Neuronal stem cell (in vitro differentiated cells): ENCODE data around the gene RAB9B.
"Not testable (repeated sequence)": the region's sequence is repeated elsewhere in the genome, so short reads cannot be mapped to it uniquely, and the experiment has no call there.

ENCODE experiments used
- DNase-seq: peaks from one replicate; pipeline ENCODE4 v3.0.0-alpha.2; 2013; ENCODE audit warnings: low spot score
- H2AFZ ChIP-seq: one replicate; pipeline ENCODE4 v1.6.1; 2013; ENCODE audit warnings: mild to moderate bottlenecking, low read length, inconsistent platforms
- H2AK5ac ChIP-seq: 2 replicates; pipeline ENCODE4 v1.6.1; 2013; ENCODE audit warnings: low read depth, mild to moderate bottlenecking, inconsistent platforms, low read length, moderate library complexity, mixed read lengths
- H2BK120ac ChIP-seq: 2 replicates; pipeline ENCODE4 v1.6.1; 2013; ENCODE audit warnings: low read depth, mild to moderate bottlenecking, inconsistent platforms, low read length, moderate library complexity, mixed read lengths
- H2BK12ac ChIP-seq: one replicate; pipeline ENCODE4 v1.6.1; 2013; ENCODE audit warnings: low read length, inconsistent platforms
- H2BK15ac ChIP-seq: 2 replicates; pipeline ENCODE4 v1.6.1; 2013; ENCODE audit warnings: mild to moderate bottlenecking, low read length, inconsistent platforms, mixed read lengths
- H2BK5ac ChIP-seq: one replicate; pipeline ENCODE4 v1.6.1; 2013; ENCODE audit warnings: inconsistent platforms, mild to moderate bottlenecking, low read length, moderate library complexity
- H3K14ac ChIP-seq: one replicate; pipeline ENCODE4 v1.6.1; 2013; ENCODE audit warnings: low read length, inconsistent platforms
- H3K18ac ChIP-seq: 2 replicates; pipeline ENCODE4 v1.6.1; 2013; ENCODE audit warnings: low read length, inconsistent platforms
- H3K23ac ChIP-seq: 2 replicates; pipeline ENCODE4 v1.6.1; 2013; ENCODE audit warnings: low read depth, mild to moderate bottlenecking, mixed read lengths, low read length, inconsistent platforms; ENCODE audit not compliant: poor library complexity
- H3K27ac ChIP-seq: replicated peaks from 3 replicates; pipeline ENCODE4 v1.5.1; 2013; ENCODE audit warnings: low read length, inconsistent platforms
- H3K27me3 ChIP-seq, 3 experiments: 2 replicates each; pipeline ENCODE4 v1.6.1; 2013; ENCODE audit warnings: low read length in 3 of 3, mild to moderate bottlenecking in 2 of 3, inconsistent platforms in 1 of 3, low read depth in 1 of 3, mixed read lengths in 1 of 3, moderate library complexity in 1 of 3; ENCODE audit not compliant: control insufficient read depth in 3 of 3, insufficient read depth in 3 of 3
- H3K36me3 ChIP-seq, 2 donors: replicated peaks in 1 of 2; 2 replicates each; pipeline ENCODE4 v1.6.1; 2013; ENCODE audit warnings: low read length in 2 of 2; ENCODE audit not compliant: control insufficient read depth in 2 of 2, insufficient read depth in 2 of 2
- H3K4ac ChIP-seq: 2 replicates; pipeline ENCODE4 v1.6.1; 2013; ENCODE audit warnings: inconsistent platforms, mild to moderate bottlenecking, low read length, moderate library complexity
- H3K4me1 ChIP-seq, 2 donors: 1 replicate in 1 of 2; 2 replicates in 1 of 2; pipeline ENCODE4 v1.6.1; 2013; ENCODE audit warnings: low read length in 2 of 2, low read depth in 1 of 2; ENCODE audit not compliant: control insufficient read depth in 2 of 2, insufficient read depth in 1 of 2
- H3K4me2 ChIP-seq: one replicate; pipeline ENCODE4 v1.6.1; 2013; ENCODE audit warnings: mild to moderate bottlenecking, low read length, inconsistent platforms; ENCODE audit not compliant: insufficient read depth, poor library complexity, severe bottlenecking
- H3K4me3 ChIP-seq, 2 donors: 2 replicates each; pipeline ENCODE4 v1.5.1; 2013; ENCODE audit warnings: low read length in 2 of 2, mild to moderate bottlenecking in 2 of 2, inconsistent platforms in 1 of 2, moderate library complexity in 1 of 2
- H3K79me1 ChIP-seq: one replicate; pipeline ENCODE4 v1.6.1; 2013; ENCODE audit warnings: low read depth, mild to moderate bottlenecking, inconsistent platforms, low read length, moderate library complexity
- H3K9ac ChIP-seq: one replicate; pipeline ENCODE4 v1.6.1; 2013; ENCODE audit warnings: mild to moderate bottlenecking, low read depth, low read length, inconsistent platforms; ENCODE audit not compliant: poor library complexity
- H3K9me3 ChIP-seq, 2 donors: replicated peaks in 1 of 2; 2 replicates each; pipeline versions ENCODE3 to v1.6.1; 2013; ENCODE audit warnings: low read length in 2 of 2, mild to moderate bottlenecking in 2 of 2, inconsistent platforms in 1 of 2, low read depth in 1 of 2, mixed read lengths in 1 of 2, moderate library complexity in 1 of 2; ENCODE audit not compliant: control insufficient read depth in 2 of 2, insufficient read depth in 1 of 2
- H4K8ac ChIP-seq: one replicate; pipeline ENCODE4 v1.6.1; 2013; ENCODE audit warnings: low read depth, mild to moderate bottlenecking, inconsistent platforms, low read length, moderate library complexity
- H4K91ac ChIP-seq: one replicate; pipeline ENCODE4 v1.6.1; 2013; ENCODE audit warnings: low read length, low read depth, mild to moderate bottlenecking, inconsistent platforms; ENCODE audit not compliant: poor library complexity
- WGBS, 2 donors: extraction: QIAGEN DNeasy Blood & Tissue Kit; methylation state at CpG; one replicate each; pipeline ENCODE4 v1.1.7; 2013; ENCODE audit warnings: missing lambda C conversion rate in 2 of 2, mixed read lengths in 1 of 2; ENCODE audit not compliant: insufficient read length in 2 of 2, insufficient replicate concordance in 1 of 2; ENCODE audit errors: extremely low coverage in 2 of 2; 5-methylcytosine and 5-hydroxymethylcytosine counted together

Gene RAB9B

GRCh38 chrX:103823591-103823990, 8.5 kb downstream of the RAB9B start:
- no peak overlapping the region for H3K14ac ChIP-seq
- no peak overlapping the region for H3K4me3 ChIP-seq
- H2BK15ac ChIP-seq, result no peak overlapping the region
- H2BK5ac ChIP-seq, result no peak overlapping the region
- H3K4me2 ChIP-seq, result no peak overlapping the region
- no peaks in the 10 kb centered on the region for H3K27me3 ChIP-seq
- no peak overlapping the region for H3K23ac ChIP-seq
- H3K9me3 ChIP-seq, result no peaks in the 10 kb centered on the region
- no peak overlapping the region for H2AK5ac ChIP-seq
- H3K9ac ChIP-seq, result no peak overlapping the region
- no peaks in the 10 kb centered on the region for H3K79me1 ChIP-seq
- no peaks in the 10 kb centered on the region for H3K36me3 ChIP-seq
- no peak overlapping the region for H3K27ac ChIP-seq
- no peak overlapping the region for H4K91ac ChIP-seq
- no peak overlapping the region for H3K18ac ChIP-seq
- no peaks in the 10 kb centered on the region for H3K4me1 ChIP-seq
- H2BK12ac ChIP-seq, result no peak overlapping the region
- no peak overlapping the region for H4K8ac ChIP-seq
- H3K4ac ChIP-seq, result no peak overlapping the region
- H2BK120ac ChIP-seq, result no peak overlapping the region
- no peak for DNase-seq
- H2AFZ ChIP-seq, result no peak overlapping the region

- DNase-seq, H3K18ac ChIP-seq, H4K8ac ChIP-seq, H3K4me1 ChIP-seq, H2BK120ac ChIP-seq, H2AK5ac ChIP-seq, H3K14ac ChIP-seq, H3K4me3 ChIP-seq, H3K9ac ChIP-seq, H2BK12ac ChIP-seq, H3K27ac ChIP-seq, H3K36me3 ChIP-seq, H3K79me1 ChIP-seq, H3K9me3 ChIP-seq, H2AFZ ChIP-seq, H3K4me2 ChIP-seq, H3K4ac ChIP-seq, H2BK15ac ChIP-seq, H4K91ac ChIP-seq, H2BK5ac ChIP-seq, H3K27me3 ChIP-seq, H3K23ac ChIP-seq: not testable (repeated sequence)
- WGBS, 2 donors, result no CpG with 5 or more reads among the region's 6 CpGs
Measured at GRCh38 chrX:103820802-103821201, 11.3 kb downstream of the RAB9B start.

GRCh38 chrX:103818842-103819619, 13.0 kb downstream of the RAB9B start:
- Histone ChIP-seq H3K9ac (no peak overlapping the region), H3K18ac (no peak overlapping the region), H2BK15ac (no peak overlapping the region), H3K79me1 (no peaks in the 10 kb centered on the region), H2BK5ac (no peak overlapping the region), H3K4me3 (no peak overlapping the region), H2AK5ac (no peak overlapping the region), H3K4ac (no peak overlapping the region), H3K27me3 (no peaks in the 10 kb centered on the region), H2AFZ (no peak overlapping the region), H4K91ac (no peak overlapping the region), H3K4me2 (no peak overlapping the region), H3K14ac (no peak overlapping the region), H2BK120ac (no peak overlapping the region), H2BK12ac (no peak overlapping the region), H3K4me1 (no peaks in the 10 kb centered on the region), H3K23ac (no peak overlapping the region), H3K36me3 (no peaks in the 10 kb centered on the region), H3K27ac (no peak overlapping the region), H3K9me3 (no peaks in the 10 kb centered on the region), H4K8ac (no peak overlapping the region)
- no CpG with 5 or more reads among the region's 7 CpGs for WGBS, 2 donors
- DNase-seq, result no peak

- no peak overlapping the region for H2BK15ac ChIP-seq
- H3K4me2 ChIP-seq, result no peak overlapping the region
- no peak overlapping the region for H4K91ac ChIP-seq
- H4K8ac ChIP-seq, result no peak overlapping the region
- WGBS, 2 donors, result no CpG with 5 or more reads among the region's 5 CpGs
- H3K36me3 ChIP-seq, result no peaks in the 10 kb centered on the region
- H2BK5ac ChIP-seq, result no peak overlapping the region
- H2AK5ac ChIP-seq, result no peak overlapping the region
- no peaks in the 10 kb centered on the region for H3K4me1 ChIP-seq
- no peak overlapping the region for H2BK120ac ChIP-seq
- no peaks in the 10 kb centered on the region for H3K9me3 ChIP-seq
- H3K9ac ChIP-seq, result no peak overlapping the region
- no peaks in the 10 kb centered on the region for H3K27me3 ChIP-seq
- H3K4ac ChIP-seq, result no peak overlapping the region
- H3K79me1 ChIP-seq, result no peaks in the 10 kb centered on the region
- H3K18ac ChIP-seq, result no peak overlapping the region
- no peak overlapping the region for H3K4me3 ChIP-seq
- no peak overlapping the region for H2AFZ ChIP-seq
- no peak overlapping the region for H3K23ac ChIP-seq
- H3K14ac ChIP-seq, result no peak overlapping the region
- H2BK12ac ChIP-seq, result no peak overlapping the region
- peak; percentile 52 for DNase-seq
- H3K27ac ChIP-seq, result no peak overlapping the region
Measured at GRCh38 chrX:103817502-103817901, 14.6 kb downstream of the RAB9B start.
